PFSK-1 (cell line): Measurements from ENCODE around the gene ATP5F1A.

Experiments used
- FOXP2 ChIP-seq: optimal IDR thresholded peaks from 2 replicates; pipeline ENCODE3; 2011; ENCODE audit warnings: borderline replicate concordance, control low read depth, inconsistent platforms; ENCODE audit not compliant: insufficient read depth; ENCODE audit errors: extremely low read length, extremely low read depth
- POLR2AphosphoS5 ChIP-seq: IDR thresholded peaks from 2 replicates; pipeline ENCODE4 v1.6.1; 2012; ENCODE audit warnings: low read depth, mild to moderate bottlenecking, control low read depth, low read length, moderate library complexity
- SIN3A ChIP-seq: IDR thresholded peaks from 2 replicates; pipeline ENCODE4 v1.6.1; 2012; ENCODE audit warnings: mild to moderate bottlenecking, low read length, moderate library complexity, borderline replicate concordance; ENCODE audit not compliant: insufficient read depth
- TAF1 ChIP-seq: IDR thresholded peaks from 2 replicates; pipeline ENCODE4 v1.6.1; 2012; ENCODE audit warnings: low read length, control low read depth, borderline replicate concordance; ENCODE audit not compliant: insufficient read depth
- TF ChIP-seq, protein P1 (sequence below), 2 experiments: IDR thresholded peaks; 2 replicates each; pipeline versions ENCODE4 v1.6.1 to v1.8.0; 2011 to 2012; ENCODE audit warnings: low read depth in 2 of 2, low read length in 2 of 2, control low read depth in 1 of 2, inconsistent platforms in 1 of 2, mild to moderate bottlenecking in 1 of 2, moderate library complexity in 1 of 2; ENCODE audit not compliant: insufficient read depth in 1 of 2

The ATP5F1A gene

DNA sequence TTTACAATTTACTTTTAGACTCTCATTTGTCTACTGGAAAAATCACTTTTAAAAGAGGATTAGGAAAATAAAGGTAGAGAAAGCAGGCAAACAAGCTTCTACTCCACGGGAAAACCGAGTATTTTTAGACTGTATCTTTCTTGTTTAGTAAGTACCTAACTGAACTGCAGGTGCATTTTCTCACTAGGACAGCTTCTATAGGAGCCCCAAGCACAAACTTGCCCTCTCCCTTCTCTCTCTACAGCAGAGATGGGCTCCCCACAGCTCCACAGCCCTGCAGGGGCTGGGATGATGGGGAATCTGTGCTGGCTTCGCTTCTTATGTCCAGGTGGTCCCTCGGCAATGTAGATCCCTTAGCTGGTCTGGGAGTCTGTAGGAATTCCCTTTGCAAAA lies 42.3 kb downstream of the ATP5F1A start:
- TF ChIP-seq FOXP2 (no peak), POLR2AphosphoS5 (no peak), TAF1 (no peak)

GRCh38 chr18:46054956-46055837 lies 42.9 kb downstream of the ATP5F1A start:
- TF ChIP-seq SIN3A (no peak), POLR2AphosphoS5 (no peak), TAF1 (no peak), FOXP2 (no peak)
- TF ChIP-seq, protein P1, sequence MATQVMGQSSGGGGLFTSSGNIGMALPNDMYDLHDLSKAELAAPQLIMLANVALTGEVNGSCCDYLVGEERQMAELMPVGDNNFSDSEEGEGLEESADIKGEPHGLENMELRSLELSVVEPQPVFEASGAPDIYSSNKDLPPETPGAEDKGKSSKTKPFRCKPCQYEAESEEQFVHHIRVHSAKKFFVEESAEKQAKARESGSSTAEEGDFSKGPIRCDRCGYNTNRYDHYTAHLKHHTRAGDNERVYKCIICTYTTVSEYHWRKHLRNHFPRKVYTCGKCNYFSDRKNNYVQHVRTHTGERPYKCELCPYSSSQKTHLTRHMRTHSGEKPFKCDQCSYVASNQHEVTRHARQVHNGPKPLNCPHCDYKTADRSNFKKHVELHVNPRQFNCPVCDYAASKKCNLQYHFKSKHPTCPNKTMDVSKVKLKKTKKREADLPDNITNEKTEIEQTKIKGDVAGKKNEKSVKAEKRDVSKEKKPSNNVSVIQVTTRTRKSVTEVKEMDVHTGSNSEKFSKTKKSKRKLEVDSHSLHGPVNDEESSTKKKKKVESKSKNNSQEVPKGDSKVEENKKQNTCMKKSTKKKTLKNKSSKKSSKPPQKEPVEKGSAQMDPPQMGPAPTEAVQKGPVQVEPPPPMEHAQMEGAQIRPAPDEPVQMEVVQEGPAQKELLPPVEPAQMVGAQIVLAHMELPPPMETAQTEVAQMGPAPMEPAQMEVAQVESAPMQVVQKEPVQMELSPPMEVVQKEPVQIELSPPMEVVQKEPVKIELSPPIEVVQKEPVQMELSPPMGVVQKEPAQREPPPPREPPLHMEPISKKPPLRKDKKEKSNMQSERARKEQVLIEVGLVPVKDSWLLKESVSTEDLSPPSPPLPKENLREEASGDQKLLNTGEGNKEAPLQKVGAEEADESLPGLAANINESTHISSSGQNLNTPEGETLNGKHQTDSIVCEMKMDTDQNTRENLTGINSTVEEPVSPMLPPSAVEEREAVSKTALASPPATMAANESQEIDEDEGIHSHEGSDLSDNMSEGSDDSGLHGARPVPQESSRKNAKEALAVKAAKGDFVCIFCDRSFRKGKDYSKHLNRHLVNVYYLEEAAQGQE (IDR thresholded peaks at IDR 0.05; ENCODE audit: insufficient read depth in 1 of 2, low read depth in 2 of 2, low read length in 2 of 2): no peak

GRCh38 chr18:46053368-46054095 lies 44.6 kb downstream of the ATP5F1A start:
- TF ChIP-seq SIN3A (no peak), TAF1 (no peak), FOXP2 (no peak), POLR2AphosphoS5 (no peak)
- TF ChIP-seq, protein P1 (IDR thresholded peaks at IDR 0.05; ENCODE audit: insufficient read depth in 1 of 2, low read depth in 2 of 2, low read length in 2 of 2): no peak

DNA sequence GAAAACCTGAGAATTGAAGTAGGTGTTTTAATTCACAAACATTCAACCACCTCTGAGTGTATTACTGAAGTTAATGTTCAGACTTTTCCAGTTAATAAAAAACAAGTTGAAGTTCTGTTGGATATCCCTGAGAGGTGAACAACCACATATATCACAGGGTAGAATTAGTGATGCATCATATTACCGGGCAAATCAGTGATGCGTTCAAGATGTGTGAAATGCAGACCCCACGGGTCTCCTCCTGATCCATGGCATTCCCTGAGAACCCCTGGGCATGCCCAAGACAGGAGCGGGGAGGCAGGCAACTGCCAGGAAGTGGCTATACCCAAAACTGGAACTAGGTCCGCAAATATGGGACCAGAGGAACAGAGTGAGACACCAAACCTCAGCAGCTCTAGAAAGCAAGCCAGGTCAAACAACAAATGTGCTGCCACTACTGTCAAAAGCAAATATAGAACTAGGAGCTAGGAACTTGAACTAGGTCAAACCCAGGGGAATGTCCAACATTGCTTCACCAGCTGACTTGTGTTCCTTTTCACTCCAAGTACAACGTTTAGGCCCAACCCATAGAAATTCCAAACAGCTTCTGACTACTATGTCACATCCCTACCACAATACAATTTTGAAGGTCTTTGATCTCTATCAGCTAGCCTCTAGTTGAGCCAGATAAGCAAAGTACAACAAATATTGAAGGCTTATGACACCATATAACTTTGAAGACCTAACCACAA lies 46.2 kb downstream of the ATP5F1A start:
- no peak for TF ChIP-seq SIN3A
- no peak for TF ChIP-seq TAF1
- no peak for TF ChIP-seq POLR2AphosphoS5
- no peak for TF ChIP-seq FOXP2
- TF ChIP-seq, protein P1 (IDR thresholded peaks at IDR 0.05; ENCODE audit: insufficient read depth in 1 of 2, low read depth in 2 of 2, low read length in 2 of 2): no peak

DNA sequence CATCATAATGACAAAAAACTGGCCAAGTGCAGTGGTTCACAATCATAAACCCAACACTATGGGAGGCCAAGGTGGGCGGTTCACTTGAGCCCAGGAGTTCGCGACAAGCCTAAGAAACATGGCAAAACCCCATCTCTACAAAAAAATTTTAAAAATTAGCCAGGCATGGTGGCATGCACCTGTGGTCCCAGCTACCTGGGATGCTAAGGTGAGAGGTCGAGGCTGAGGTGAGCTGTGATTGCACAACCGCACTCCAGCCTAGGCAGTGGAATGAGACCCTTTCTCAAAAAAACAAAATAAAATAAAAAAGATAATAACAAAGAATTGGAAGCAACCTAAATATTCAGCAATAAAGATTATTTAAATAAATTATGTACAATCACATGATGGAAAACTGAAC lies 47.8 kb downstream of the ATP5F1A start:
- no peak for TF ChIP-seq FOXP2
- no peak for TF ChIP-seq SIN3A
- TF ChIP-seq TAF1: no peak
- TF ChIP-seq, protein P1 (IDR thresholded peaks at IDR 0.05; ENCODE audit: insufficient read depth in 1 of 2, low read depth in 2 of 2, low read length in 2 of 2): no peak
